ENCODE measurements around the gene APBA1. TPM values are rescaled to one million over a fixed set of nuclear protein-coding genes. Genes with fewer than 3 reads are reported as not detected.

APBA1 gene
- total RNA-seq, 1 experiment from 2014 or later, result 0.34 TPM

DNA sequence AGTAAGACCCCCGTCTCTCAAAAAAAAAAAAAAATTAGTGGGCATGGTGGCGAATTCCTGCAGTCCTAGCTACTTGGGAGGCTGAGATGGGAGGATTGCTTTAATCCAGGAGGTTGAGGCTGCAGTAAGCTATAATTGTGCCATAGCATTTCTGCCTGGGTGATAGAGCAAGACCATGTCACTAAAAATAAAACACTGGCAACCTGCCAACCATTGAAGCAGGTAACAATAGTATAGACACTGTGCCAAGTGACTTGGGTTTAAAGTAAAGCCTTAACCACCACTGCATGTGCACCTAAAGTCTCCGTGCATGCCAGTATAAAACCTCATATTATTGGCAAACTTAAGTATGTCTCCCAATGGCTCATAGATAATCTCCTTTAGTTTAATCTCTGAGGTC, 3.4 kb upstream of the APBA1 start:
- peaks cover 3% of the 10 kb centered on the region for H3K27me3 Mint-ChIP-seq (ENCODE audit: insufficient read depth, unreplicated experiment)
- H3K9me3 Mint-ChIP-seq (ENCODE audit: unreplicated experiment), result no peaks in the 10 kb centered on the region
- Histone ChIP-seq H3K4me1 (no peaks in the 10 kb centered on the region), H3K36me3 (ENCODE audit: control insufficient read depth, insufficient read depth, low read length) (no peaks in the 10 kb centered on the region), H3K27me3 (replicated peaks; ENCODE audit: control insufficient read depth, insufficient read depth, low read length) (no peaks in the 10 kb centered on the region), H3K9me3 (no peaks in the 10 kb centered on the region), H3K4me3 (ENCODE audit: low read depth, low read length) (no peak overlapping the region)
- H3K4me3 Mint-ChIP-seq (ENCODE audit: unreplicated experiment), result no peak overlapping the region
- POLR2A ChIA-PET, result no interaction called here
- H3K36me3 Mint-ChIP-seq (ENCODE audit: insufficient read depth, unreplicated experiment), result peaks cover 5% of the 10 kb centered on the region
- CTCF ChIA-PET, result no interaction called here
- DNase-seq, result no peak
- intact Hi-C loops (cut with micrococcal nuclease; ENCODE audit: unreplicated experiment), result no loop called here
- TF ChIP-seq, protein P1, sequence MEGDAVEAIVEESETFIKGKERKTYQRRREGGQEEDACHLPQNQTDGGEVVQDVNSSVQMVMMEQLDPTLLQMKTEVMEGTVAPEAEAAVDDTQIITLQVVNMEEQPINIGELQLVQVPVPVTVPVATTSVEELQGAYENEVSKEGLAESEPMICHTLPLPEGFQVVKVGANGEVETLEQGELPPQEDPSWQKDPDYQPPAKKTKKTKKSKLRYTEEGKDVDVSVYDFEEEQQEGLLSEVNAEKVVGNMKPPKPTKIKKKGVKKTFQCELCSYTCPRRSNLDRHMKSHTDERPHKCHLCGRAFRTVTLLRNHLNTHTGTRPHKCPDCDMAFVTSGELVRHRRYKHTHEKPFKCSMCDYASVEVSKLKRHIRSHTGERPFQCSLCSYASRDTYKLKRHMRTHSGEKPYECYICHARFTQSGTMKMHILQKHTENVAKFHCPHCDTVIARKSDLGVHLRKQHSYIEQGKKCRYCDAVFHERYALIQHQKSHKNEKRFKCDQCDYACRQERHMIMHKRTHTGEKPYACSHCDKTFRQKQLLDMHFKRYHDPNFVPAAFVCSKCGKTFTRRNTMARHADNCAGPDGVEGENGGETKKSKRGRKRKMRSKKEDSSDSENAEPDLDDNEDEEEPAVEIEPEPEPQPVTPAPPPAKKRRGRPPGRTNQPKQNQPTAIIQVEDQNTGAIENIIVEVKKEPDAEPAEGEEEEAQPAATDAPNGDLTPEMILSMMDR (IDR thresholded peaks at IDR 0.05; ENCODE audit: insufficient read depth in 1 of 2, low read depth in 1 of 2, low read length in 1 of 2, severe bottlenecking in 1 of 2, unreplicated experiment in 1 of 2), result no peak
- H3K4me1 Mint-ChIP-seq (ENCODE audit: low read depth, unreplicated experiment), result no peaks in the 10 kb centered on the region
- no TSS peak for BruUV-seq (replicated peaks)
- H3K27ac Mint-ChIP-seq (ENCODE audit: unreplicated experiment), result no peak overlapping the region

DNA sequence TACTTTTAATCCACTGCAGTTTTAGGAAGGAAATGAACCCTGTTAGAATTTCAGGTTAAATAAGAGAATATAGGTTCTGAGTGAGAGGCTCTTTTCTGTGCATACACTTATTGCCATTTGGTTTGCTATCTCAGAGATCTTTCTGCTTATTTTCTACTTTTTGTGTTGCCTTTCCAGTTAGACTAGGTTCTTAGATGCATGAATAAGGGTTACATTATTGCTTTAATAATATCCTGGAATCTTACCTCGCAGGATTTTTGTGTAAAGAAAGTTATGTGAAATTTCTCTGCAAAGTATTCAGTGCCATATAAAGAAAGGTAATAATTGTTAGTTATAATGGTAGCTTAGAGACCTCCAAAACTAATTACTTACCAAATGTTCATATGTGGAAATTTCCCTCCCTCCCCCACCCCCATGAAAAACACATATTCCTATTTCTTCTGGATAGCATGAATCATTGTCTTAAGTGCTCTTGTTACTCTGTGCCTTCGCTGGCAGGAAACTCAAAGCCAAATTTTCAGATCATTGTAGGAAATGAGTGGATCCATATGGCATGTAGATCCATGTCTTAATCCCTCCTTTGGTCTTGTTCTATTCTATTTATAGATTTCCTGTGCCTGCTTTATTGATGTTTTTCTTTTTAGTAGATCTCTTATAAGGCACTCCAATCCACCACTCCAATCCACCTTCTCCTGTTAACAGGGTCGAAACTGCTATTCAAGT, 2.7 kb upstream of the APBA1 start:
- Mint-ChIP-seq H3K27me3 (ENCODE audit: insufficient read depth, unreplicated experiment) (peaks cover 3% of the 10 kb centered on the region), H3K4me1 (ENCODE audit: low read depth, unreplicated experiment) (no peaks in the 10 kb centered on the region), H3K4me3 (ENCODE audit: unreplicated experiment) (no peak overlapping the region), H3K27ac (ENCODE audit: unreplicated experiment) (no peak overlapping the region), H3K36me3 (ENCODE audit: insufficient read depth, unreplicated experiment) (peaks cover 5% of the 10 kb centered on the region), H3K9me3 (ENCODE audit: unreplicated experiment) (no peaks in the 10 kb centered on the region)
- intact Hi-C loops (cut with micrococcal nuclease; ENCODE audit: unreplicated experiment), result no loop called here
- no TSS peak for BruUV-seq (replicated peaks)
- Histone ChIP-seq H3K27me3 (replicated peaks; ENCODE audit: control insufficient read depth, insufficient read depth, low read length) (no peaks in the 10 kb centered on the region), H3K9me3 (no peaks in the 10 kb centered on the region), H3K4me3 (ENCODE audit: low read depth, low read length) (no peak overlapping the region), H3K36me3 (ENCODE audit: control insufficient read depth, insufficient read depth, low read length) (no peaks in the 10 kb centered on the region), H3K4me1 (no peaks in the 10 kb centered on the region)
- ChIA-PET POLR2A (no interaction called here), CTCF (no interaction called here)
- DNase-seq, result no peak
- TF ChIP-seq, protein P1 (IDR thresholded peaks at IDR 0.05; ENCODE audit: insufficient read depth in 1 of 2, low read depth in 1 of 2, low read length in 1 of 2, severe bottlenecking in 1 of 2, unreplicated experiment in 1 of 2), result no peak

DNA sequence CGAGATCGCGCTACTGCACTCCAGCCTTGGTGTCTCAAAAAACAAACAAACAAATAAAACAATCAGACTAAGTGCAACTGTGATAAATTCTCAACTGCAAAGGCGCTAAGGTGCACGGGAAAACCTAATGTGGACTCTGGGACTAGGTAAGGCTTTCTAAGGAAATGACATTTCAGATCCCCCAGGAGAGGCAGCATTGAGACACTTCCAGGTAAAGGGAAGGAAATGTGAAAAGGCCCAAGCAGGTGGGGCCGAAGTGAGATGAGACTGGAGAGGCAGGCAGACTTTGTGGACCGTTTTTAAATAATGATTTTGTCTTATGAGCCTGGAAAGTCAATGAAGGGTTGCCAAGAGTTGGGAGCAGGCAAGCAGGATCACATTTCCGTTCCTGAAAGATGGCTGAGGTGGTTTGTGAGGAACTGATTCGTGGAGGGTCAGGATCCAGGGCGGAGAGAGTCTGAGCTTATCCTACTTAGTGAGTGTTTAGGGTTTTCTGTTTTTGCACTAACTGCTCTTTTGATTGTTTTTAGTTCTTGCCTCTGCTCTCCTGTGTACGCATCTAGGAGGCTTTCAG, 2.0 kb upstream of the APBA1 start:
- no TSS peak for BruUV-seq (replicated peaks)
- Mint-ChIP-seq H3K4me1 (ENCODE audit: low read depth, unreplicated experiment) (no peaks in the 10 kb centered on the region), H3K9me3 (ENCODE audit: unreplicated experiment) (no peaks in the 10 kb centered on the region), H3K4me3 (ENCODE audit: unreplicated experiment) (no peak overlapping the region), H3K27me3 (ENCODE audit: insufficient read depth, unreplicated experiment) (peaks cover 3% of the 10 kb centered on the region), H3K27ac (ENCODE audit: unreplicated experiment) (no peak overlapping the region), H3K36me3 (ENCODE audit: insufficient read depth, unreplicated experiment) (peaks cover 5% of the 10 kb centered on the region)
- TF ChIP-seq, protein P1 (IDR thresholded peaks at IDR 0.05; ENCODE audit: insufficient read depth in 1 of 2, low read depth in 1 of 2, low read length in 1 of 2, severe bottlenecking in 1 of 2, unreplicated experiment in 1 of 2), result no peak
- no peaks in the 10 kb centered on the region for H3K36me3 ChIP-seq (ENCODE audit: control insufficient read depth, insufficient read depth, low read length)
- intact Hi-C loops (cut with micrococcal nuclease; ENCODE audit: unreplicated experiment), result no loop called here
- DNase-seq, result no peak
- H3K4me3 ChIP-seq (ENCODE audit: low read depth, low read length), result no peak overlapping the region
- POLR2A ChIA-PET, result no interaction called here
- H3K27me3 ChIP-seq (replicated peaks; ENCODE audit: control insufficient read depth, insufficient read depth, low read length), result no peaks in the 10 kb centered on the region
- H3K9me3 ChIP-seq, result no peaks in the 10 kb centered on the region
- no peaks in the 10 kb centered on the region for H3K4me1 ChIP-seq
- CTCF ChIA-PET, result no interaction called here
